GM19467 (cell line): Measurements from ENCODE around the gene PNMA5.
"Not testable (repeated sequence)": the region's sequence is repeated elsewhere in the genome, so short reads cannot be mapped to it uniquely, and the experiment has no call there.

ENCODE experiments used
- ATAC-seq: cut with Tn5 transposase; IDR thresholded peaks from one replicate; pipeline ENCODE4 v1.9.1; 2021; ENCODE audit warnings: mild to moderate bottlenecking, moderate library complexity; ENCODE audit not compliant: unreplicated experiment

PNMA5 gene

DNA sequence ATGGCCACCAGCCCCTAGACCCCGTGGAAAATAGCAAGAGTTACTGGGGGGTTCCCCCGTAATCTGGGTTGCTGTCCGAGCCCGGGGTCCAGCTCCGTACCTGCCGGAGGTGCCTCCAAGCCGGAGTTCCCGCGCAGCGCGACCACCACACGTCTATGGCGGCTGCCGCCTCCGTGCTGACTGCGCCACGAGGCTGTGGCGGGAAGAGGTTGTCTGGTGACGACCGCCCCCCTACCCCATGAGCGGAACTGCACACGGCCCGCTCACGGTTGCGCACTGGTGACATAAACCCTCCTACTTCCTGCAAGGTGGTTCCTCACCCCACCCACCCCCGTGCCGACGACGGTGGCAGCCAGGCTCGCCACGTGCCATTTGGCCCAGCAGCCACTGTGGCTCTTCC is at the start of gene PNMA5:
TSS of gene PNMA5 (minus strand) at position 184 of the 400 bp plus-strand sequence. CDS start 2,518 bp downstream, outside the sequence.
- no peak for ATAC-seq

DNA sequence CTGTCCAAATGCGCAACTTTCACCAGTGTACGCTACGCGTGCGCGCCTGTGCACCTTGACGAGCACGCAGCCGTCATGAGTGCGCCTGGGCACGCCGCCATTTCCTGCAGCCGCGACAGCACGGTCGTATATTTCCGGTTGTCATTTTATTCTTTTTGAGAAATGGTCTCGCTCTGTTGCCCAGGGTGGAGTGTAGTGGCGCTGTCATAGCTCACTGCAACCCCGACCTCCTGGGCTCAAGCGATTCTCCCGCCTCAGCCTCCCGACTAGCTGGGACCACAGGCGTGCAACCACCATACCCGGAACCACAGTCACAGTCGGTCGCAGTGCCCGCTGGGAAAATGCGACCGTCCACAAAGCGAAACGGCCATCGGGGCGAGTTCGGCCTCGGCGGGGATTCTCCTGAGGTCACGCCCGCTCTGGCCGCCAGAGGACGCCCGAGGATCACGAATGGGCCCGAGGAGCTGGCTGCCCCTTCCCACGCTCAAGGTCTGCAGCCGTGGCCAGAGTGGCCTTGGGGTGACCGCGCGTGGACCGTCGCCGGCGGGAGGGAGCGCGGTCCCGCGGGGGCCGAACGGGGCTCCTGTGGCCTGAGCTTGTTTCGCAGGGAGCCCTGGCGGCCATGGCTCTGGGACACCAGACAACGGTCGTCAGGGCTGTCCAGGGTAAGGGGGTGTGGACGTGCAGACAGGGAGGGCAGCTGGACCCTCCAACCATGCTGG is 38.6 kb upstream of the PNMA5 start:
- peak; percentile 76 for ATAC-seq

GRCh38 chrX:153030801-153031200 is 36.9 kb upstream of the PNMA5 start:
- ATAC-seq: no peak

DNA sequence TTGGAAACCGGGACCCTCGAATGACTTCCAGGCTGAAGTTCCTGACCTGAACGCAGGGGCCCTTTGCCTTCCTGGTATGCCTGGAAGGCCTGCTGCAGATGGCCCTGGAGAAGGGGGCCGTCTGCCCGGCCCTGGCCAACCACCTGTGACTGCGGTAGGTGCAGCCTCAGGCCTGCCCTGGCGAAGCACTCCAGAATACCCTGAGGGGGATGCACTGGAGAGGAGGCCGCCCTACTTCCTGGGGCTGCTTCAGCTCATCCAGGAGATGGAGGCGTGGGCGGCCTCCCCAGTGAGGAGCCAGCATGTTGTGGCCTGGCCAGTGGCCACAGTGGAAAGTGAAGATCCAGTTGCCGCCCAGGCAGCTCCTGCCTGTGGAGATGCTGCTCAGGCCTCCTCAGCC is 36.0 kb upstream of the PNMA5 start:
- no peak for ATAC-seq

DNA sequence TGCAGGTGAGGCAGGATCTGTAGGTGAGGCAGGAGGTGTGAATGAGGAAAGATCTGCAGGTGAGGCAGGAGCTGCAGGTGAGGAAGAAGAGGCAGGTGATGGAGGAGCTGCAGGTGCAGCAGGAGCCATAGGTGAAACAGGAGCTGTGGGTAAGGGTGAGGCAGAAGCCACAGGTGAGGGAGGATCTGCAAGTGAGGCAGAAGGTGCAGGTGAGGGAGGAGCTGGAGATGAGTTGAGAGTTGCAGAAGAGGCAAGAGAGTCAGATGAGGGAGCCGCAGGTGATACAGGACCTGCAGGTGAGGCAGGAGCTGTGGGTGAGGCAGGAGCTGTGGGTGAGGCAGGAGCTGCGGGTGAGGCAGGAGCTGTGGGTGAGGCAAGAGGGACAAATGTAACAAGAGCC is 35.2 kb upstream of the PNMA5 start:
- no peak for ATAC-seq

GRCh38 chrX:153028487-153028886 is 34.6 kb upstream of the PNMA5 start:
- ATAC-seq: not testable (repeated sequence)

GRCh38 chrX:153026501-153026900 is 32.6 kb upstream of the PNMA5 start:
- not testable (repeated sequence) for ATAC-seq

DNA sequence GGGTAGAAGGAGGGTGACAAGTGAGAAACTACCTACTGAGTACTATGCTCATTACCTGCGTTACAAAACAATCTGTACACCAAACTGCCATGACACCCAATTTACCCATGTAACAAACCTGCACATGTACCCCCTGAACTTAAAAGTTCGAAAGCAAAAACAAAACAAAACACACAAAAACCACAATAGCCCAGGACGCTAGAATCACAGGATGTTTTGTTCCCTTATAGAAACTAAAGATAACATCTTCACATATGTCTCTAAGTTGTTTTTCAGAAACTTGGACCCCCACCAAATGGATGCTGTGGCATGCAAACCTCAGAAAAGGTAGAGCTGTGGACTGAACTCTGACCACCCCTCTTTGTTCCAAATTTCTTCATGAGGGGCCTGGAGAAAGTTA is 25.2 kb upstream of the PNMA5 start:
- ATAC-seq: no peak

DNA sequence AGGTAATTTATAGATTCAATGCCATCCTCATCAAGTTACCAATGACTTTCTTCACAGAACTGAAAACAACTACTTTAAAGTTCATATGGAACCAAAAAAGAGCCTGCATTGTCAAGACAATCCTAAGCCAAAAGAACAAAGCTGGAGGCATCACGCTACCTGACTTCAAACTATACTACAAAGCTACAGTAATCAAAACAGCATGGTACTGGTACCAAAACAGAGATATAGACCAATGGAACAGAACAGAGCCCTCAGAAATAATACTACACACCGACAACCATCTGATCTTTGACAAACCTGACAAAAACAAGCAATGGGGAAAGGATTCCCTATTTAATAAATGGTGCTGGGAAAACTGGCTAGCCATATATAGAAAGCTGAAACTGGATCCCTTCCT is 23.3 kb upstream of the PNMA5 start:
- ATAC-seq: not testable (repeated sequence)

DNA sequence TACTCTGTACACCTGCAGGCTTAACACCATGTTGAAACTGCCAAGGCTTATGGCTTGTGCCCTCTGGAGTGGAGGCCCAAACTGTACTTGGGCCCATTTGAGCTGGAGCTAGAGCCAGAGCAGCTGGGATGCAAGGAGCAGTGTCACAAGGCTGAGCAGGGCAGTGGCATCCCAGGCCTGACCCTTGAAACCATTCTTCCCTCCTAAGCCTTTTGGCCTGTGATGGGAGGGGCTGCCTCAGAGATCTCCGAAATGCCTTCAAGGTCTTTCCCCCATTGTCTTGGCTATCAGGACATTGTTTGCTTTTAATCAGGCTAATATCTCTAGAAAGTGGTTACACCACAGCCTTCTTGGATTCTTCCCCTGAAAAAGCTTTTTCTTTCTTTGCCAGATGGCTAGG is 10.9 kb upstream of the PNMA5 start:
- no peak for ATAC-seq

DNA sequence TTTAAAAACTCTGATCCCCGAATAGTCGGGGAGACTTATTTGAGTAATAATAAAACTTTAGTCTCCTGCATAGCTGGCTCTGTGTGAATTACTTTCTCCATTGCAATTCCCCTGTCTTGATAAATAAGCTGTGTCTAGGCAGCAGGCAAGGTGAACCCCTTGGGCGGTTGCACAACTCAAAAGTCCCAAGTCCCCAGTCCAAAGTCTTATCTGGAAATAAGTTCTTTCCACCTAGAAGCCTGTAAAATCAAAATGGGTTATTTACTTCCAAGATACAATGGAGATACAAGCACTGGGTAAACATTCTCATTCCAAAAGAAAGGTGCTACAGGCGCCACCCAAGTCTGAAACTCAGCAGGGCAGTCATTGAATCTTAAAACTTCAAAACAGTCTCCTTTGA is 10.1 kb upstream of the PNMA5 start:
- ATAC-seq: no peak

DNA sequence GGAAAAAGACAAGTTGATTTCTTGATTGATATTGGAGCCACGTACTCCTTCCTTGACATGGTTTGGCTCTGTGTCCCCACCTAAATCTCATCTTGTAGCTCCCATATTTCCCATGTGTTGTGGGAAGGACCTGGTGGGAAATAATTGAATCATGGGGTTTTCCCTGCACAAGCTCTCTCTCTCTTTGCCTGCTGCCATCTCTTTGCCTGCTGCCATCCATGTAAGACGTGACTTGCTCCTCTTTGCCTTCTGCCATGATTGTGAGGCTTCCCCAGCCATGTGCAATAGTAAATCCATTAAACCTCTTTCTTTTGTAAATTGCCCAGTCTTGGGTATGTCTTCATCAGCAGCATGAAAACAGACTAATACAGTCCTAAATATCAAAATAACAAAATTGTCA is 8.3 kb upstream of the PNMA5 start:
- not testable (repeated sequence) for ATAC-seq

DNA sequence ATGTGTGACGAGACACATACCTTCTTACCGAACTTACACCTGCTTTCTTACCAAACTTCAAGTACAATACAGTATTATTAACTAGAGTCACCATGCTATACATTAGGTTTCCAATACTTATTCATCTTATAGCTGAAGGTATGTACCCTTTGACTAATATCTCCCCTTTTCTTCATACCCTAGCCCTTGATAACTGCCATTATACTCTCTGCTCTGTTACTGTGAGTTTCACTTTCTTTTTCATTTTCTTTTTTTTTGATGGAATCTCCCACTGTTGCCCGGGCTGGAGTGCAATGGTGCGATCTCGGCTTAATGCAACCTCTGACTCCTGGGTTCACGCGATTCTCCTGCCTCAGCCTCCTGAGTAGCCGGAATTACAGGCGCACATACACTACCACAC is 3.4 kb upstream of the PNMA5 start:
- ATAC-seq: no peak

DNA sequence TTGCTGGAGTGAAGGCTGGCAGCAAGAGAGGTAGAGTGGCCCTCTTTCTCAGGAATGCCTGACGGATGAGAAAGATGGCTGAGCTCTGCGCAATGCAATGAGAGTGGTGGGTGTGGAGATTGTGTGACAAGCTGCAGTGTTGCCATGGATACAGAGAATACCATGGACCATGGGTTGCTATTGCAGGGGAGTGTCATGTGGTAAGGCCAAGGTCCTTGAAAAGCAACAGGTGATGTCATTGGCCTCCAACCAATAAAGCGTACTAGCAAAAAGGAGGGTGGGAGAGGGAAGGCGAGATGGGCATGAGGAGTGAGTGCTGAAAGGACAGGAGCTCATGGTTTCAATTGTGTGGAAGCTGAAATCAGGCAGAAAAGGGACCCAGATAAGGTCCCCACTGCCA is 1.8 kb downstream of the PNMA5 start:
- no peak for ATAC-seq

DNA sequence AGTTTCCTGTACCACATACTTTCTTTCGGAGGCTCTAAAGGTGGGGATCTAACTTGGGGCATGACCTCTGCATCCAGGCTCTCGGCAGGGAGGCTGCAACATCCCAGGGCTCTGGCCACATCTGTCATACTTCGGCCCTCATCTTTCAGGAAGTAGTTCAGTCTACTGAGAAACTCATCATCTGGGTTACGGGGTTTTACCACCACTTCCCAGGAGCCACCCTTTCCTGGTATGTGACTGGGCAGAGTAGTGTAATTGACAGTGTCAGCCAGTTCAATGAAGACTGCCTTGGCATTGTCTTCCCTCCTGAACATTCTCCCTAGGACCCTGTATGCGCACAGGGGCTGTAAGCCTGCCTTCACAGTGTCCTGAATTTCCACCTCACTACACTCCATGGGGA is 2.8 kb downstream of the PNMA5 start:
- ATAC-seq: no peak

- no peak for ATAC-seq
These were observed 4.6 kb downstream of the PNMA5 start for GRCh38 chrX:152989292-152989658.

DNA sequence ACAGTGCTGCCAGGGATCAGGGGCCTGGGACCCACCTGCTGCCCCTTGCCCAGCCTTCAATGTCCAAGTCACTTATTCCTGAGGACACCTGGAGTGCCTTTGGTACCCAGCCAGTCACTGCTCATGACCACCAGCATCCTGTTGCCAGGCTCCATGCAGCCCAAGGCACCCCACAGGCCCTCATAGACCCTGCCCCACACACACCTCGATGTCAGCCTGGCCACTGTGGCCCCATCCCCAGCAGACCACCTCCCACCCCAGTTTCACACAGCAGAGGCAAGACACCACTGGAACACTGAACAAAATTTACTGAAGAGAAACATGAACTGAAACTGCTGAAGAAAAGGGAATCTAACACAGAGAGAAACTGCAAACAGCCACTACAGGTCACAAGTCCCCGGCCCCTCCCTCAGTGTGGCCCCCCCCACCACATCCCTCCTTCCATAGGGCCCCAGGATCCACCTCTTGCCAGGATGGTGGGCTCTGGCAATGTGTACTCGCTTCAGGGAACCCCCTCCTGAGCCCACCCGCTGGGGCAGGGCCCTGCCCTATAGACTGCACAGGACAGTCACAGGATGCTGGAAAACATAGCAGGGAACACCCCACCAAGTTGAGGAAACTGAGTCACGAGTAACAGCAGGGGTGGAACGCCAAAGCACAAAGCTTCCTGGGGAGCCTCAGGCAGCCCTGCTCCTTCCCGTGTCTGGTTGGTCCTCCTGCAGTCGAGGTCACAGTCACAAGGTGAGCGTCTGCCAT is 5.2 kb downstream of the PNMA5 start:
- ATAC-seq: no peak

DNA sequence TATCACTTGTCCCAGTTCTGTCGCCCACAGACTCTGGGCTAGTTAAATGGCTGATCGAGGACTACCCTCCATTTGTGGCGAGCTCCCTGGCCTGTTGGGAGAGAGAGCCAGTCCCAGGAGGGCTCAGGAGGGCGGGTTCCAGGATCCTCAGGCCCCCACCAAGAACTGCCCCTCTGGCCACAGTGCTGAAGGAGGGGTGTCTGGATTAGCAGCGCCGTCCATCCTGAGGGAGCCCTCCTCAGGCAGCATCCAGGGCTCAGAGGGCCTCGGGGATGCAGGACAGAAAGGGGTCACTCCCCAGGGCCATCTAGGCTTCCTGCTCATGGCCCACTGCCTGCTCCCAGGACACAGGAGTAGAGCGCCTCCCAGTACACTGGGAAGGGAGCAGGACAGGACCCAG is 6.1 kb downstream of the PNMA5 start:
- ATAC-seq: no peak

DNA sequence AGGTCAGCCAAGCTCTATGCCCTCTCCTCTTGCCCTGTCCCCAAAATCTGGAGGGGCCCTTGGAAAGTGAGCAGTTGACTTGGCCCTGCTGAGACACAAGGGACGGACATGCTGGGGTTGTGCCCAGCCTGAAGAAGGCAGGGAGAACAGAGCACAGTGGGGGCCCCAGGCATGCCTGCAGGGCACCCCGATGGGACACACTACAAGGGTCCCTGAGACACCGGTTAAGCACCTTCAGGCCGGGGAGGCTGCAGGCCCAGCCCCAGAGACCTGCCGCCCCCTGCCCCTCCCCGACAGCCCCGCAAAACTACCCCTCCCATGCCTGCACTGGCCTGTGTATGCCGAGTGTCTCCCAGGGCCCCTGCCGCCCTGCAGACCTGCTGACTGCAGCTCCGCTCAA is 6.8 kb downstream of the PNMA5 start:
- not testable (repeated sequence) for ATAC-seq

GRCh38 chrX:152985383-152985782 is 8.5 kb downstream of the PNMA5 start:
- ATAC-seq: not testable (repeated sequence)

GRCh38 chrX:152968193-152968592 is 25.7 kb downstream of the PNMA5 start:
- no peak for ATAC-seq

GRCh38 chrX:152960115-152960514 is 33.8 kb downstream of the PNMA5 start:
- no peak for ATAC-seq
